BE2C (cell line): ENCODE results near the gene MRPL17.

ENCODE experiments used
- DNase-seq: peaks from one replicate; pipeline ENCODE4 v3.0.0-alpha.2; 2020
- H3K27me3 ChIP-seq: fragments of 250-450 bp; sonication (Bioruptor Pico); 2 replicates; pipeline ENCODE4 v1.5.1; 2020; ENCODE audit warnings: mild to moderate bottlenecking
- H3K36me3 ChIP-seq: fragments of 250-450 bp; sonication (Bioruptor Pico); 2 replicates; pipeline ENCODE4 v1.5.1; 2020; ENCODE audit warnings: mild to moderate bottlenecking
- H3K4me1 ChIP-seq: fragments of 250-450 bp; sonication (Bioruptor Pico); 2 replicates; pipeline ENCODE4 v1.5.1; 2020
- H3K4me3 ChIP-seq: 2 replicates; pipeline ENCODE4 v1.5.1; 2011; ENCODE audit warnings: low read depth, low read length
- H3K9me3 ChIP-seq: fragments of 250-450 bp; sonication (Bioruptor Pico); 2 replicates; pipeline ENCODE4 v1.5.1; 2020
- CTCF ChIP-seq: IDR thresholded peaks from 2 replicates; pipeline ENCODE4 v1.5.1; 2012; ENCODE audit warnings: mild to moderate bottlenecking, low read depth, low read length

The MRPL17 gene

GRCh38 chr11:6666302-6667183, 16.6 kb downstream of the MRPL17 start:
- H3K27me3 ChIP-seq = no peaks in the 10 kb centered on the region
- no peaks in the 10 kb centered on the region for H3K9me3 ChIP-seq
- DNase-seq = no peak
- H3K4me1 ChIP-seq = no peaks in the 10 kb centered on the region
- H3K4me3 ChIP-seq = no peak overlapping the region
- H3K36me3 ChIP-seq = no peaks in the 10 kb centered on the region
- no peak for TF ChIP-seq CTCF

GRCh38 chr11:6664551-6664950, 18.6 kb downstream of the MRPL17 start:
- no peaks in the 10 kb centered on the region for H3K27me3 ChIP-seq
- DNase-seq = no peak
- H3K4me1 ChIP-seq = no peaks in the 10 kb centered on the region
- no peak for TF ChIP-seq CTCF
- H3K9me3 ChIP-seq = no peaks in the 10 kb centered on the region
- no peak overlapping the region for H3K4me3 ChIP-seq
- H3K36me3 ChIP-seq = no peaks in the 10 kb centered on the region

- no peak for DNase-seq
- Histone ChIP-seq H3K4me3 (no peak overlapping the region), H3K27me3 (no peaks in the 10 kb centered on the region), H3K4me1 (no peaks in the 10 kb centered on the region), H3K9me3 (no peaks in the 10 kb centered on the region), H3K36me3 (no peaks in the 10 kb centered on the region)
- no peak for TF ChIP-seq CTCF
These were observed 19.2 kb downstream of the MRPL17 start for GRCh38 chr11:6663794-6664469.

- DNase-seq = no peak
- Histone ChIP-seq H3K4me1 (no peaks in the 10 kb centered on the region), H3K27me3 (peaks cover 6% of the 10 kb centered on the region), H3K4me3 (no peak overlapping the region), H3K36me3 (no peaks in the 10 kb centered on the region), H3K9me3 (no peaks in the 10 kb centered on the region)
- no peak for TF ChIP-seq CTCF
These were observed 22.4 kb downstream of the MRPL17 start for GRCh38 chr11:6660712-6661111.

- Histone ChIP-seq H3K27me3 (peaks cover 6% of the 10 kb centered on the region), H3K36me3 (no peaks in the 10 kb centered on the region), H3K9me3 (no peaks in the 10 kb centered on the region), H3K4me3 (no peak overlapping the region), H3K4me1 (no peaks in the 10 kb centered on the region)
- no peak for TF ChIP-seq CTCF
- no peak for DNase-seq
These were observed 24.5 kb downstream of the MRPL17 start for GRCh38 chr11:6658647-6659046.

GRCh38 chr11:6657346-6657745, 25.8 kb downstream of the MRPL17 start:
- Histone ChIP-seq H3K36me3 (no peaks in the 10 kb centered on the region), H3K4me3 (no peak overlapping the region), H3K4me1 (no peaks in the 10 kb centered on the region), H3K27me3 (peaks cover 6% of the 10 kb centered on the region), H3K9me3 (no peaks in the 10 kb centered on the region)
- TF ChIP-seq CTCF = no peak
- no peak for DNase-seq
